ENCODE data around the gene FBXO28.

GRCh38 chr1:224124220-224124619 lies 10.3 kb downstream of the FBXO28 start:
- TF ChIP-seq EZH2 (IDR thresholded peaks at IDR 0.05; ENCODE audit: insufficient read depth, low read length) (no peak), CTCF (IDR thresholded peaks at IDR 0.05; ENCODE audit: insufficient read depth, low read depth, low read length) (no peak)

All from astrocyte (in vitro differentiated cells and primary cell).